ENCODE results near the gene CAPN8. TPM values are rescaled to one million over a fixed set of nuclear protein-coding genes. Genes with fewer than 3 reads are reported as not detected.
A peak's percentile ranks its signal among the peaks of the same experiment; 100 is the strongest.

The CAPN8 gene
- total RNA-seq, 1 experiment from 2014 or later = 94.7 TPM

GRCh38 chr1:223662943-223663342 is 2.6 kb downstream of the CAPN8 start:
- Histone ChIP-seq H4K20me1 (ENCODE audit: insufficient read depth) (no peaks in the 10 kb centered on the region), H3K79me2 (ENCODE audit: low read depth) (peaks cover 75% of the 10 kb centered on the region), H3K4me3 (peak overlapping the region; percentile 54; the same call in 1 of the 2 replicates), H3K4me2 (peak overlapping the region; percentile 84), H3K36me3 (ENCODE audit: low read depth) (peaks cover 17% of the 10 kb centered on the region), H2AFZ (no peak overlapping the region), H3K9me3 (ENCODE audit: insufficient read depth, low read depth) (no peaks in the 10 kb centered on the region), H3K9me2 (ENCODE audit: insufficient read depth) (no peaks in the 10 kb centered on the region), H3K27ac (0 out of 2 replicates have a peak overlapping the region, but pooled peaks have one; percentile 16), H3K4me1 (replicated peaks; ENCODE audit: insufficient read depth) (peaks cover 97% of the 10 kb centered on the region), H3K27me3 (ENCODE audit: insufficient read depth, low read depth) (no peaks in the 10 kb centered on the region), H3F3A (ENCODE audit: insufficient read depth, low read depth) (peaks cover 44% of the 10 kb centered on the region)
- no peak for TF ChIP-seq CTCF (conservative IDR thresholded peaks at IDR 0.05)
- TF ChIP-seq EZH2 (IDR thresholded peaks at IDR 0.05; ENCODE audit: low read depth) = no peak
- ChIA-PET CTCF (no interaction called here), POLR2A (ENCODE audit: unreplicated experiment) (interaction anchor here (0.6 to 0.7 kb wide), 2 partner anchors 197 to 299 kb away, joined by 3 to 4 read pairs; no protein-coding TSS in a partner anchor)
- BruUV-seq (replicated peaks) = no TSS peak
- intact Hi-C loops (cut with micrococcal nuclease; ENCODE audit: unreplicated experiment) = no loop called here
- peak in 1 of 2 experiments; percentile 42 for DNase-seq

- POLR2A ChIA-PET (ENCODE audit: unreplicated experiment) = interaction anchor here (0.6 kb wide), 1 partner anchor 586 kb away, joined by 4 read pairs; no protein-coding TSS in a partner anchor
Measured at GRCh38 chr1:223659711-223660110, 5.8 kb downstream of the CAPN8 start.

GRCh38 chr1:223657978-223658377 is 7.5 kb downstream of the CAPN8 start:
- CTCF ChIA-PET = no interaction called here
- H3K27me3 ChIP-seq (ENCODE audit: insufficient read depth, low read depth) = no peaks in the 10 kb centered on the region
- intact Hi-C loops (cut with micrococcal nuclease; ENCODE audit: unreplicated experiment) = no loop called here

More at GRCh38 chr1:223659711-223660110, 5.8 kb downstream of the CAPN8 start:
- peak; percentile 32 to 76 for DNase-seq
- no TSS peak for BruUV-seq (replicated peaks)
- Histone ChIP-seq H3K9me3 (ENCODE audit: insufficient read depth, low read depth) (no peaks in the 10 kb centered on the region), H3F3A (ENCODE audit: insufficient read depth, low read depth) (peaks cover 41% of the 10 kb centered on the region), H3K79me2 (ENCODE audit: low read depth) (peaks cover 88% of the 10 kb centered on the region), H2AFZ (no peak overlapping the region), H3K9me2 (ENCODE audit: insufficient read depth) (no peaks in the 10 kb centered on the region), H3K4me1 (replicated peaks; ENCODE audit: insufficient read depth) (peaks cover 98% of the 10 kb centered on the region), H3K4me3 (peak overlapping the region; percentile 1; the same call in 1 of the 2 replicates), H3K36me3 (ENCODE audit: low read depth) (peaks cover 17% of the 10 kb centered on the region), H3K27ac (peak overlapping the region; percentile 25), H3K27me3 (ENCODE audit: insufficient read depth, low read depth) (no peaks in the 10 kb centered on the region), H4K20me1 (ENCODE audit: insufficient read depth) (no peaks in the 10 kb centered on the region), H3K4me2 (peak overlapping the region; percentile 37)
- no peak for TF ChIP-seq CTCF (conservative IDR thresholded peaks at IDR 0.05)
- TF ChIP-seq EZH2 (IDR thresholded peaks at IDR 0.05; ENCODE audit: low read depth) = no peak
- CTCF ChIA-PET = interaction anchor here (0.5 to 0.6 kb wide), 2 partner anchors 27 to 158 kb away, joined by 3 to 12 read pairs; no protein-coding TSS in a partner anchor
- intact Hi-C loops (cut with micrococcal nuclease; ENCODE audit: unreplicated experiment) = no loop called here

More at GRCh38 chr1:223657978-223658377, 7.5 kb downstream of the CAPN8 start:
- no TSS peak for BruUV-seq (replicated peaks)
- no peak for DNase-seq
- no peak overlapping the region for H3K4me2 ChIP-seq
- H3K27ac ChIP-seq = no peak overlapping the region
- H3K79me2 ChIP-seq (ENCODE audit: low read depth) = peaks cover 84% of the 10 kb centered on the region
- no peaks in the 10 kb centered on the region for H3K9me3 ChIP-seq (ENCODE audit: insufficient read depth, low read depth)
- peaks cover 98% of the 10 kb centered on the region for H3K4me1 ChIP-seq (replicated peaks; ENCODE audit: insufficient read depth)
- H3K4me3 ChIP-seq = no peak overlapping the region
- H4K20me1 ChIP-seq (ENCODE audit: insufficient read depth) = no peaks in the 10 kb centered on the region
- no peaks in the 10 kb centered on the region for H3K9me2 ChIP-seq (ENCODE audit: insufficient read depth)
- TF ChIP-seq EZH2 (IDR thresholded peaks at IDR 0.05; ENCODE audit: low read depth) (no peak), CTCF (conservative IDR thresholded peaks at IDR 0.05) (no peak)
- H2AFZ ChIP-seq = no peak overlapping the region
- peaks cover 19% of the 10 kb centered on the region for H3K36me3 ChIP-seq (ENCODE audit: low read depth)
- peaks cover 58% of the 10 kb centered on the region for H3F3A ChIP-seq (ENCODE audit: insufficient read depth, low read depth)
- POLR2A ChIA-PET (ENCODE audit: unreplicated experiment) = no interaction called here

All from PC-9 (cell line).